Spleen (tissue), 7 donors: Measurements from ENCODE around the gene FAM43B.

Experiments used
- CTCF ChIP-seq, 11 experiments: fragments of 200-600 bp in 7 of 11; fragments of 450-650 bp in 4 of 11; sonication (generic) in 4 of 11; IDR thresholded peaks in 8 of 11; conservative IDR thresholded peaks in 3 of 11; 1 replicate in 7 of 11; 2 replicates in 4 of 11; pipeline versions ENCODE4 v1.4.0 to v1.8.0; 2016 to 2021; ENCODE audit warnings: antibody characterized with exemption in 11 of 11, inconsistent platforms in 4 of 11, mild to moderate bottlenecking in 1 of 11
- POLR2A ChIP-seq, 3 donors: fragments of 450-650 bp; IDR thresholded peaks; one replicate each; pipeline ENCODE4 v1.5.1; 2017; ENCODE audit warnings: antibody characterized with exemption in 3 of 3, mild to moderate bottlenecking in 1 of 3
- POLR2AphosphoS5 ChIP-seq, 3 donors: sonication (generic); formaldehyde crosslinking; IDR thresholded peaks; one replicate each; pipeline ENCODE4 v1.5.1; 2017; ENCODE audit warnings: antibody characterized with exemption in 3 of 3
- donor health status: DM: no; HTN: no; CAD: no; lungs with moderate emphysema.
- donor health status: DM: no; HTN: no; CAD: no.
- donor health status: DM: no; HTN: no; CAD: no.

- TF ChIP-seq CTCF (IDR thresholded peaks at IDR 0.05 in 8 of 11, conservative IDR thresholded peaks at IDR 0.05 in 3 of 11) (no peak), POLR2AphosphoS5 (IDR thresholded peaks at IDR 0.05) (no peak), POLR2A (IDR thresholded peaks at IDR 0.05) (no peak)
Measured at GRCh38 chr1:20584890-20585289, 32.5 kb downstream of the FAM43B start.
